ENCODE data around the gene TSPAN18. TPM values are rescaled to one million over a fixed set of nuclear protein-coding genes. Genes with fewer than 3 reads are reported as not detected.

The TSPAN18 gene
- total RNA-seq, 1 donor from 2014 or later = 12.8 TPM

DNA sequence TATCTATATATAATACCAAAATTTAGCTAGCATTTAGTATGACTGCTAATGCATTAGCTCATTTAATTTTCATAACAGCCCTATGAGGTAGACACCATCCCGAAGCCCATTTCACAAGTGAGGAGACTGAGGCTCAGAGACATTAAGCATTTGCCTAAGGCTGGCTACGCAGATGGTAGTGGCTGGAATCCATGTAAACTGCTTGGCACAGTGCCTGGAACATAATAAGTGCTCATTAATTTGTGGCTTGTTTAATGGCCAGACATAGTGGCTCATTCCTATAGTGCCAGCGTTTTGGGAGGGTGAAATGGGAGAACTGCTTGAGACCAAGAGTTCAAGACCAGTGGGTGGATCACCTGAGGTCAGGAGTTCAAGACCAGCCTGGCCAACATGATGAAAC is 241.7 kb downstream of the TSPAN18 start:
- H3K27me3 ChIP-seq = no peaks in the 10 kb centered on the region
- no peak overlapping the region for H3K4me3 ChIP-seq
- no peaks in the 10 kb centered on the region for H3K9me3 ChIP-seq
- H3K4me1 ChIP-seq = no peaks in the 10 kb centered on the region
- H3K27ac ChIP-seq = no peak overlapping the region
- H3K36me3 ChIP-seq = no peaks in the 10 kb centered on the region
- DNase-seq (ENCODE audit: extremely low spot score in 2 of 2) = no peak
- TF ChIP-seq, protein P1, sequence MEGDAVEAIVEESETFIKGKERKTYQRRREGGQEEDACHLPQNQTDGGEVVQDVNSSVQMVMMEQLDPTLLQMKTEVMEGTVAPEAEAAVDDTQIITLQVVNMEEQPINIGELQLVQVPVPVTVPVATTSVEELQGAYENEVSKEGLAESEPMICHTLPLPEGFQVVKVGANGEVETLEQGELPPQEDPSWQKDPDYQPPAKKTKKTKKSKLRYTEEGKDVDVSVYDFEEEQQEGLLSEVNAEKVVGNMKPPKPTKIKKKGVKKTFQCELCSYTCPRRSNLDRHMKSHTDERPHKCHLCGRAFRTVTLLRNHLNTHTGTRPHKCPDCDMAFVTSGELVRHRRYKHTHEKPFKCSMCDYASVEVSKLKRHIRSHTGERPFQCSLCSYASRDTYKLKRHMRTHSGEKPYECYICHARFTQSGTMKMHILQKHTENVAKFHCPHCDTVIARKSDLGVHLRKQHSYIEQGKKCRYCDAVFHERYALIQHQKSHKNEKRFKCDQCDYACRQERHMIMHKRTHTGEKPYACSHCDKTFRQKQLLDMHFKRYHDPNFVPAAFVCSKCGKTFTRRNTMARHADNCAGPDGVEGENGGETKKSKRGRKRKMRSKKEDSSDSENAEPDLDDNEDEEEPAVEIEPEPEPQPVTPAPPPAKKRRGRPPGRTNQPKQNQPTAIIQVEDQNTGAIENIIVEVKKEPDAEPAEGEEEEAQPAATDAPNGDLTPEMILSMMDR (IDR thresholded peaks at IDR 0.05) = no peak
- intact Hi-C loops (cut with DNase I) = no loop called here

DNA sequence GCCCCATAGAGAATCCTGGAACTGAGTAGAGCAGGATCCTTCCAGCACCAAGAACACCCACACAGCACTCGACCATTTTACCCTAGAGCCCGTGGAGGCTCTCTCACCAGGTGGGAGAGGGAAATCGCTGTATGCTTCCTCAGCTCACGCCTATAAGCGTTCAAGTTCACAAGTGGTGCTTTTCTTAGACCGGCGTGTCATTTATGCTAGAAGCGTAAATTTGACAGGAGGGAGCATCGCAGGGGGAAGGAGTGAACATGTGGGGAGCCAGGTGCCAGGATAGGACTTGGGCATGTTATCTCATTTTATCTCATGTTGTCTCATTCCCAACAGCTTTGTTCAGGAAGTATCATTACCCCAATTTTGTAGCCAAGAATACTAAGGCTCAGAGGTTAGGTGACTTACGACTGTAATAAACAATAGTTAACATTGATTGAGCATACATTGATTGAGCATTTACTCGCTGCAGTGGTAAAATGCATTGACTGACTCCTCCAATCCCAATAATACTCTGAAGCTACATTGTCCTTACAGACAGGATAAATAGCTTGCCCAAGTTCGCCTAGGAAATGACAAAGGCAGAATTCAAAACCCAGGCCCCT is 243.0 kb downstream of the TSPAN18 start:
- Histone ChIP-seq H3K36me3 (no peaks in the 10 kb centered on the region), H3K4me3 (no peak overlapping the region), H3K27ac (no peak overlapping the region), H3K9me3 (no peaks in the 10 kb centered on the region), H3K27me3 (no peaks in the 10 kb centered on the region), H3K4me1 (no peaks in the 10 kb centered on the region)
- TF ChIP-seq POLR2AphosphoS5 (IDR thresholded peaks at IDR 0.05; ENCODE audit: insufficient read depth in 1 of 2, low read depth in 1 of 2) (no peak), POLR2A (IDR thresholded peaks at IDR 0.05) (no peak)
- TF ChIP-seq, protein P1 (IDR thresholded peaks at IDR 0.05) = no peak
- DNase-seq (ENCODE audit: extremely low spot score in 2 of 2) = no peak
- intact Hi-C loops (cut with DNase I) = no loop called here

DNA sequence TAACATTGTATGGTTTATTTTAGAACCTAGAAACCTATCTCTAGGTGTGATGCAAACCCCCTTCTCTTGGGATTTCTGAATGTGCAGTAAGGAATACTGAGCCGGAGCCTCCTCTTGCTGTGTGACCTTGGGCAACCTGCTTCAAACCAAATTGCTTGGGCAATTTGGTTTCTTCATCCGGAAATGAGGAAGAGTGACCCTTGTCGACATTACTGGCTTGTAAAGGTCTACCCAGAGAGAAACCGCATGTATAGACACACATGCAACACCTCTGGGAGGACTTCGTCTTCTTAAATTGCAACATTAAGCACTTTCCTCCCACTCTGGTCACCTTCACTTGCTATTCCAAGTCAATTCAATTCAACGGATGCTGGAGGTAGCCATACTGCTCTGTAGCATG is 243.5 kb downstream of the TSPAN18 start:
- H3K27me3 ChIP-seq = no peaks in the 10 kb centered on the region
- H3K4me3 ChIP-seq = no peak overlapping the region
- H3K36me3 ChIP-seq = no peaks in the 10 kb centered on the region
- no peak for DNase-seq (ENCODE audit: extremely low spot score in 2 of 2)
- TF ChIP-seq, protein P1 (IDR thresholded peaks at IDR 0.05) = no peak
- no peak for TF ChIP-seq POLR2AphosphoS5 (IDR thresholded peaks at IDR 0.05; ENCODE audit: insufficient read depth in 1 of 2, low read depth in 1 of 2)
- TF ChIP-seq POLR2A (IDR thresholded peaks at IDR 0.05) = no peak
- H3K9me3 ChIP-seq = no peaks in the 10 kb centered on the region
- no peaks in the 10 kb centered on the region for H3K4me1 ChIP-seq
- no peak overlapping the region for H3K27ac ChIP-seq
- intact Hi-C loops (cut with DNase I) = no loop called here

DNA sequence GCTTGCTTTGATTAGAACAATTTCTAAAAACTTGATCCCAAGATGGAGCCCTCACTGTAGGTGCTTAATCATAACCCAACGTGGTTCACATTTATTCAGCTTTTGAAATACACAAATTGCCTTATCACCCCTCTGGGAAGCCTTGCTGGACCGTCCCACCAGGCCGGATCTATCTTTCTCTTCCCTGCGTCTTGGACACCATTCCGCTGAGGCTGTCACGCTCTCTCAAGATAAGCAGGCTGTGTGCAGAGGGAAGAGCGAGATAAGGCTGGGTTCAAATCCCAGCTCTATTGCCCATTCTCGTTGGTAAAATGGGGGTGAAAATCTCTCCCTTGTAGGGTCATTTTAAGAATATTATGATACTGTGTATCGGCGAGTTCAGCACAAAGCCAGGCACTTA is 244.4 kb downstream of the TSPAN18 start:
- Histone ChIP-seq H3K27me3 (no peaks in the 10 kb centered on the region), H3K27ac (no peak overlapping the region), H3K4me3 (no peak overlapping the region), H3K36me3 (no peaks in the 10 kb centered on the region), H3K9me3 (no peaks in the 10 kb centered on the region), H3K4me1 (no peaks in the 10 kb centered on the region)
- TF ChIP-seq POLR2A (IDR thresholded peaks at IDR 0.05) (no peak), POLR2AphosphoS5 (IDR thresholded peaks at IDR 0.05; ENCODE audit: insufficient read depth in 1 of 2, low read depth in 1 of 2) (no peak)
- TF ChIP-seq, protein P1 (IDR thresholded peaks at IDR 0.05) = no peak
- intact Hi-C loops (cut with DNase I) = no loop called here
- no peak for DNase-seq (ENCODE audit: extremely low spot score in 2 of 2)

DNA sequence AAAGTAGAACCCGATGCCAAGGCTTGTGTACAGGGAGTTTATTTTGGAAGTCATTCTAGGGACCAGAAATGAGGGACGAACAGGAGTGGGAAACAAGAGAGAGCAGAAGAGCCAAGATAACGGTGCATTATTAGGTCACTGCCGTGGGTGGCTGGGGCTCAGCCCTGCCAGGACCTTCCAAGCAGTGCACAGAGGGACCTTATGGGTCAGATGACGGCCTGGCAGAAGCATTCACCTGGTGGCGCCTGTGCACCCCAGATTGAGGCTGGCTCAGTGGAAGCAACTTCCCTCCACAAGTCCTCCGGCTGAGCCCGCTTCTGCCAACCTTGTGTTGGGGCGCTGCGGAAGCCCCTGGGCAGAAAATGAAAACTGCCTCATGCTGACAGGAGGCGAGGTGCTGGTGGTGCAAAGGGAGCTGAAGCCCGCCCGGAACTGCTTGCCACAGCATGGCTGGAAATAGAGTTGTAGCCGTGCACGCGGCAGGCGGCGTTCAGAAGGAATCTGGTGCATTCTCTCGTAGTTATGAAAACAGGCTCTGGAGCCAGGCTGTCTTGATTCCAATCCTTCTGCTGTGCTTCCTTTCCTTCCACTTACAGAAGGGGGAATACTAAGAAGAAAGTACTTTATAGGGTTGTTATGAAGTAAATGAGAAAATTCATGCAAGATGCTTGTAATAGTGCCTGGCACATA is 246.1 kb downstream of the TSPAN18 start:
- intact Hi-C loops (cut with DNase I) = no loop called here
- no peaks in the 10 kb centered on the region for H3K9me3 ChIP-seq
- H3K27ac ChIP-seq = no peak overlapping the region
- H3K4me1 ChIP-seq = peaks cover 4% of the 10 kb centered on the region
- no peak for DNase-seq (ENCODE audit: extremely low spot score in 2 of 2)
- H3K36me3 ChIP-seq = no peaks in the 10 kb centered on the region
- no peaks in the 10 kb centered on the region for H3K27me3 ChIP-seq
- TF ChIP-seq POLR2AphosphoS5 (IDR thresholded peaks at IDR 0.05; ENCODE audit: insufficient read depth in 1 of 2, low read depth in 1 of 2) = no peak
- TF ChIP-seq, protein P1 (IDR thresholded peaks at IDR 0.05) = no peak
- no peak for TF ChIP-seq POLR2A (IDR thresholded peaks at IDR 0.05)
- H3K4me3 ChIP-seq = no peak overlapping the region

Data from vagina (tissue), 2 donors.